Smooth muscle cell (in vitro differentiated cells): ENCODE measurements around the gene DOCK7. TPM values are rescaled to one million over a fixed set of nuclear protein-coding genes. Genes with fewer than 3 reads are reported as not detected.

Experiments
- DNase-seq: peaks from one replicate; lab custom pipeline; 2025; ENCODE audit not compliant: unreplicated experiment; lab: John Stamatoyannopoulos, UW
- H2AFZ ChIP-seq: fragments of 200-600 bp; sonication (generic); 2 replicates; pipeline ENCODE4 v1.6.0; 2016; ENCODE audit warnings: antibody characterized with exemption, low read depth, mild to moderate bottlenecking
- H3F3A ChIP-seq: fragments of 200-600 bp; sonication (generic); 2 replicates; pipeline ENCODE4 v1.6.0; 2017; ENCODE audit warnings: antibody characterized with exemption, low read depth
- H3K27ac ChIP-seq: fragments of 200-600 bp; sonication (generic); 2 replicates; pipeline ENCODE4 v1.5.1; 2016; ENCODE audit warnings: low read depth, mild to moderate bottlenecking
- H3K27me3 ChIP-seq: fragments of 200-600 bp; sonication (generic); 2 replicates; pipeline ENCODE4 v1.6.1; 2016; ENCODE audit warnings: low read depth, mild to moderate bottlenecking
- H3K36me3 ChIP-seq: fragments of 200-600 bp; sonication (generic); 2 replicates; pipeline ENCODE4 v1.5.1; 2016; ENCODE audit warnings: low read depth
- H3K4me1 ChIP-seq: fragments of 200-600 bp; sonication (generic); 2 replicates; pipeline ENCODE4 v1.5.1; 2016; ENCODE audit warnings: low read depth
- H3K4me2 ChIP-seq: fragments of 200-600 bp; sonication (generic); 2 replicates; pipeline ENCODE4 v1.6.0; 2016; ENCODE audit warnings: mild to moderate bottlenecking
- H3K4me3 ChIP-seq: fragments of 200-600 bp; sonication (generic); 2 replicates; pipeline ENCODE4 v1.5.1; 2016; ENCODE audit warnings: mild to moderate bottlenecking
- H3K79me2 ChIP-seq: fragments of 200-600 bp; sonication (generic); 2 replicates; pipeline ENCODE4 v1.6.0; 2016; ENCODE audit warnings: low read depth, mild to moderate bottlenecking
- H3K9ac ChIP-seq: fragments of 200-600 bp; sonication (generic); 2 replicates; pipeline ENCODE4 v1.6.0; 2016; ENCODE audit warnings: low read depth
- H3K9me3 ChIP-seq: fragments of 200-600 bp; sonication (generic); replicated peaks from 2 replicates; pipeline ENCODE4 v1.5.1; 2016; ENCODE audit warnings: low read depth
- H4K20me1 ChIP-seq: fragments of 200-600 bp; sonication (generic); 2 replicates; pipeline ENCODE4 v1.6.0; 2016; ENCODE audit warnings: low read depth
- CTCF ChIP-seq: fragments of 200-600 bp; sonication (generic); IDR thresholded peaks from 2 replicates; pipeline ENCODE4 v1.5.1; 2017; ENCODE audit warnings: borderline replicate concordance, mild to moderate bottlenecking, antibody characterized with exemption; ENCODE audit not compliant: insufficient read depth, poor library complexity, severe bottlenecking
- WGBS: methylation state at CpG from one replicate; pipeline ENCODE4 v1.1.7; 2016; ENCODE audit warnings: low lambda C conversion rate; 5-methylcytosine and 5-hydroxymethylcytosine counted together
- polyA plus RNA-seq: library from polyadenylated mRNA; unstranded; fragments of >200 nt; fragmentation: Nextera tagmentation; extraction: Ambion mirVana; gene quantifications from 2 replicates; pipeline ENCODE4 v1.2.1, GENCODE V29; 2016
- total RNA-seq: library from RNA; depleted of rRNA; stranded (reverse); fragments of >200 nt; gene quantifications from 2 replicates; pipeline ENCODE4 v1.2.3, GENCODE V29; 2014

DOCK7 gene
- total and polyA plus RNA-seq, 2 experiments from 2014 or later = 19.6 to 81.3 TPM

- peaks cover 15% of the 10 kb centered on the region for H3K4me1 ChIP-seq
- H3K36me3 ChIP-seq = no peaks in the 10 kb centered on the region
- 96% methylated on average over 2 of the region's 2 CpGs for whole genome bisulfite sequencing
- no peaks in the 10 kb centered on the region for H3K9me3 ChIP-seq
- H4K20me1 ChIP-seq = peaks cover 6% of the 10 kb centered on the region
- peak overlapping the region; percentile 87 for H3K4me2 ChIP-seq
- H3K4me3 ChIP-seq = peak overlapping the region; percentile 77
- peak overlapping the region; percentile 93 for H3K27ac ChIP-seq
- peaks cover 14% of the 10 kb centered on the region for H3K79me2 ChIP-seq
- H3K27me3 ChIP-seq = no peaks in the 10 kb centered on the region
- no peak overlapping the region for H2AFZ ChIP-seq
- no peak overlapping the region for H3K9ac ChIP-seq
- DNase-seq = no peak
- no peak for TF ChIP-seq CTCF
- peaks cover 4% of the 10 kb centered on the region for H3F3A ChIP-seq
Measured at GRCh38 chr1:62691062-62691844, 3.1 kb upstream of the DOCK7 start.

GRCh38 chr1:62689524-62689923 is 1.3 kb upstream of the DOCK7 start:
- DNase-seq = no peak
- Histone ChIP-seq H3K27ac (peak overlapping the region; percentile 93), H4K20me1 (peaks cover 18% of the 10 kb centered on the region), H3F3A (peaks cover 4% of the 10 kb centered on the region), H3K9me3 (no peaks in the 10 kb centered on the region), H3K79me2 (peaks cover 28% of the 10 kb centered on the region), H3K27me3 (no peaks in the 10 kb centered on the region), H3K36me3 (no peaks in the 10 kb centered on the region), H2AFZ (no peak overlapping the region), H3K9ac (peak overlapping the region; percentile 63), H3K4me3 (peak overlapping the region; percentile 77), H3K4me1 (peaks cover 24% of the 10 kb centered on the region), H3K4me2 (peak overlapping the region; percentile 87)
- 47% methylated on average over 1 of the region's 1 CpG for WGBS
- no peak for TF ChIP-seq CTCF

GRCh38 chr1:62688687-62689085 is 500 bp upstream of the DOCK7 start:
- no peak for DNase-seq

More at GRCh38 chr1:62688687-62689085, 500 bp upstream of the DOCK7 start:
- peaks cover 24% of the 10 kb centered on the region for H3K4me1 ChIP-seq
- peaks cover 4% of the 10 kb centered on the region for H3F3A ChIP-seq
- H3K9me3 ChIP-seq = no peaks in the 10 kb centered on the region
- H3K36me3 ChIP-seq = no peaks in the 10 kb centered on the region
- H2AFZ ChIP-seq = peak overlapping the region; percentile 89
- peak overlapping the region; percentile 85 for H3K9ac ChIP-seq
- peak overlapping the region; percentile 77 for H3K4me3 ChIP-seq
- no peaks in the 10 kb centered on the region for H3K27me3 ChIP-seq
- peak overlapping the region; percentile 87 for H3K4me2 ChIP-seq
- H3K27ac ChIP-seq = peak overlapping the region; percentile 93
- peaks cover 25% of the 10 kb centered on the region for H4K20me1 ChIP-seq
- peaks cover 37% of the 10 kb centered on the region for H3K79me2 ChIP-seq
- WGBS = 1% methylated on average over 10 of the region's 10 CpGs
- TF ChIP-seq CTCF = no peak
